Ishikawa (cell line): ENCODE measurements around the gene HLX.

ENCODE experiments used
- CEBPB ChIP-seq: IDR thresholded peaks from 2 replicates; pipeline ENCODE4 v1.6.1; 2012
- CREB1 ChIP-seq: IDR thresholded peaks from 2 replicates; pipeline ENCODE4 v1.6.1; 2012; ENCODE audit warnings: low read depth
- EGR1 ChIP-seq: IDR thresholded peaks from 2 replicates; pipeline ENCODE4 v1.6.1; 2012
- EP300 ChIP-seq: IDR thresholded peaks from 2 replicates; pipeline ENCODE4 v1.6.1; 2012; ENCODE audit warnings: borderline replicate concordance
- FOXM1 ChIP-seq: IDR thresholded peaks from 2 replicates; pipeline ENCODE4 v1.6.1; 2012; ENCODE audit warnings: low read depth, borderline replicate concordance
- NFIC ChIP-seq: IDR thresholded peaks from 2 replicates; pipeline ENCODE4 v1.6.1; 2012
- RAD21 ChIP-seq: IDR thresholded peaks from 2 replicates; pipeline ENCODE4 v1.6.1; 2012; ENCODE audit warnings: low read depth
- TAF1 ChIP-seq: IDR thresholded peaks from 2 replicates; pipeline ENCODE4 v1.6.1; 2012; ENCODE audit warnings: low read depth, mild to moderate bottlenecking
- TCF12 ChIP-seq: IDR thresholded peaks from 2 replicates; pipeline ENCODE4 v1.6.1; 2012; ENCODE audit warnings: low read depth
- TEAD4 ChIP-seq: IDR thresholded peaks from 2 replicates; pipeline ENCODE4 v1.6.1; 2012
- USF1 ChIP-seq: IDR thresholded peaks from 2 replicates; pipeline ENCODE4 v1.6.1; 2012
- YY1 ChIP-seq: IDR thresholded peaks from 2 replicates; pipeline ENCODE4 v1.6.1; 2012; ENCODE audit warnings: low read depth
- ZBTB7A ChIP-seq: IDR thresholded peaks from 2 replicates; pipeline ENCODE4 v1.6.1; 2012; ENCODE audit warnings: low read depth
- TF ChIP-seq, protein P1 (sequence below): IDR thresholded peaks from 2 replicates; pipeline ENCODE4 v1.6.1; 2012
- TF ChIP-seq, protein P2 (sequence below): IDR thresholded peaks from 2 replicates; pipeline ENCODE4 v1.6.1; 2012; ENCODE audit warnings: low read depth, mild to moderate bottlenecking

HLX gene

GRCh38 chr1:220914283-220915116, 35.3 kb downstream of the HLX start:
- no peak for TF ChIP-seq ZBTB7A
- TF ChIP-seq, protein P1, sequence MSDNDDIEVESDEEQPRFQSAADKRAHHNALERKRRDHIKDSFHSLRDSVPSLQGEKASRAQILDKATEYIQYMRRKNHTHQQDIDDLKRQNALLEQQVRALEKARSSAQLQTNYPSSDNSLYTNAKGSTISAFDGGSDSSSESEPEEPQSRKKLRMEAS: no peak
- TF ChIP-seq USF1: no peak
- TF ChIP-seq NFIC: no peak
- TF ChIP-seq, protein P2, sequence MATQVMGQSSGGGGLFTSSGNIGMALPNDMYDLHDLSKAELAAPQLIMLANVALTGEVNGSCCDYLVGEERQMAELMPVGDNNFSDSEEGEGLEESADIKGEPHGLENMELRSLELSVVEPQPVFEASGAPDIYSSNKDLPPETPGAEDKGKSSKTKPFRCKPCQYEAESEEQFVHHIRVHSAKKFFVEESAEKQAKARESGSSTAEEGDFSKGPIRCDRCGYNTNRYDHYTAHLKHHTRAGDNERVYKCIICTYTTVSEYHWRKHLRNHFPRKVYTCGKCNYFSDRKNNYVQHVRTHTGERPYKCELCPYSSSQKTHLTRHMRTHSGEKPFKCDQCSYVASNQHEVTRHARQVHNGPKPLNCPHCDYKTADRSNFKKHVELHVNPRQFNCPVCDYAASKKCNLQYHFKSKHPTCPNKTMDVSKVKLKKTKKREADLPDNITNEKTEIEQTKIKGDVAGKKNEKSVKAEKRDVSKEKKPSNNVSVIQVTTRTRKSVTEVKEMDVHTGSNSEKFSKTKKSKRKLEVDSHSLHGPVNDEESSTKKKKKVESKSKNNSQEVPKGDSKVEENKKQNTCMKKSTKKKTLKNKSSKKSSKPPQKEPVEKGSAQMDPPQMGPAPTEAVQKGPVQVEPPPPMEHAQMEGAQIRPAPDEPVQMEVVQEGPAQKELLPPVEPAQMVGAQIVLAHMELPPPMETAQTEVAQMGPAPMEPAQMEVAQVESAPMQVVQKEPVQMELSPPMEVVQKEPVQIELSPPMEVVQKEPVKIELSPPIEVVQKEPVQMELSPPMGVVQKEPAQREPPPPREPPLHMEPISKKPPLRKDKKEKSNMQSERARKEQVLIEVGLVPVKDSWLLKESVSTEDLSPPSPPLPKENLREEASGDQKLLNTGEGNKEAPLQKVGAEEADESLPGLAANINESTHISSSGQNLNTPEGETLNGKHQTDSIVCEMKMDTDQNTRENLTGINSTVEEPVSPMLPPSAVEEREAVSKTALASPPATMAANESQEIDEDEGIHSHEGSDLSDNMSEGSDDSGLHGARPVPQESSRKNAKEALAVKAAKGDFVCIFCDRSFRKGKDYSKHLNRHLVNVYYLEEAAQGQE: no peak
- no peak for TF ChIP-seq TEAD4
- no peak for TF ChIP-seq TAF1
- TF ChIP-seq FOXM1: no peak
- no peak for TF ChIP-seq RAD21

- TF ChIP-seq, protein P1: no peak
- TF ChIP-seq FOXM1: no peak
- TF ChIP-seq USF1: no peak
- TF ChIP-seq TAF1: no peak
- no peak for TF ChIP-seq CEBPB
- no peak for TF ChIP-seq YY1
- no peak for TF ChIP-seq CREB1
- no peak for TF ChIP-seq TCF12
- TF ChIP-seq TEAD4: no peak
- TF ChIP-seq, protein P2: no peak
- TF ChIP-seq NFIC: no peak
- no peak for TF ChIP-seq EGR1
- TF ChIP-seq RAD21: no peak
- TF ChIP-seq EP300: no peak
- no peak for TF ChIP-seq ZBTB7A
These were observed 35.8 kb downstream of the HLX start for GRCh38 chr1:220915117-220915440.

- TF ChIP-seq USF1 (no peak), EP300 (no peak), TAF1 (no peak), FOXM1 (no peak), EGR1 (no peak), YY1 (no peak), TCF12 (no peak), RAD21 (no peak), ZBTB7A (no peak), TEAD4 (no peak), CEBPB (no peak), CREB1 (no peak), NFIC (no peak)
- TF ChIP-seq, protein P2: no peak
- TF ChIP-seq, protein P1: no peak
These were observed 36.7 kb downstream of the HLX start for GRCh38 chr1:220915954-220916353.

DNA sequence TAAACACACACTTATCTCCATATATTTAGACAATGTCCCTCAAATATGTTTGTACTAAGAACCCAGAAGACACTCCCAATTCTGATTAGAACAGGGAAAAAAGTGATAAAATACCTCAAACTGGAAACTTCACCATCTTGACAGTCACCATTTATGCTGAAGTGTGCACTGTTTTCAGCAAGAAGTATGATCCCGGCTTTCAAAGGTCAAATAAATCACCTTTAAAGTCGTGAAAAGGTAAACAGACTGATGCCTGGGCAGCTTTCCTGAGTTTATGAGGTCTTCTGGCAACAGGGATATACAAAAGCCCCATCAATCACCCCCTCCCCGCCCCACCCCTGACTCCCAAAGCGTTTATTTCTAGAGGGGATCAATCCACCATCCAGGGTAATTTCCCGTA, 37.9 kb downstream of the HLX start:
- TF ChIP-seq RAD21 (no peak), TCF12 (no peak), CEBPB (no peak)
